HG02973 (cell line): ENCODE data around the gene RANBP1.

ENCODE experiments used
- ATAC-seq: cut with Tn5 transposase; IDR thresholded peaks from one replicate; pipeline ENCODE4 v1.9.1; 2021; ENCODE audit warnings: moderate library complexity; ENCODE audit not compliant: unreplicated experiment

Gene RANBP1

DNA sequence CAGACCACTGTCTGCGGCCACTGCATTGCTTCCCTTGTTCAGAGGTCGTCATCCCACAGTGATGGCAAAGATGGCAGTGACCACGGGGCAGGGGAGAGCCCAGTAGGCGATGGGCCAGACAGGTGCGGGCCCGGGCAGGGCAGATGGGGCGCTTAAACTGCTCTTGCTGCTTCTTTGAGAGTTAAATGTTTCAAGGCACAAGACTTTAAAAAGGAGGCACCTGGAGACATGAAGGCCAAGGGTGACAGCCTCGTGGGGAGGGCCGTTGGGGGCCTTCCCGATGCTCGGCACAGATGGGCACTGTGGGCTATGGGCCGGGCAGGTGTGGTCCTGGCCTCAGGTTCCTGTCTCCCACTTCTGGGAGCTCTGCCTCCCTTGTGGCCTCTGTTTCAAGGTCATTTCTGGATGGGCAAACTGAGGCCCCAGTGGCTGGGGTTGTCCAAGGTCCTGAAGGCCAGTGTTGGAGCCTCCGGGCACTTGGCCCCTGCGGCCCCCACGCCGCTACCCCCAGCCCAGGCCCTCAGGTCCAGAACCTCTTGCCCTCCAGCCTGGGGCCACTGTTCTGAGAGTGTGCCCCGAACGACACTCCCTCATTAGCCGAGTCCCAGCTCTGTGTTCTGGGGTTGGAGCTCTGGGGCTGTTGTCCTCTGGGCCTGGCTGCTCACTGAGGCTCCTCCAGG is 51.9 kb downstream of the RANBP1 start:
- no peak for ATAC-seq

DNA sequence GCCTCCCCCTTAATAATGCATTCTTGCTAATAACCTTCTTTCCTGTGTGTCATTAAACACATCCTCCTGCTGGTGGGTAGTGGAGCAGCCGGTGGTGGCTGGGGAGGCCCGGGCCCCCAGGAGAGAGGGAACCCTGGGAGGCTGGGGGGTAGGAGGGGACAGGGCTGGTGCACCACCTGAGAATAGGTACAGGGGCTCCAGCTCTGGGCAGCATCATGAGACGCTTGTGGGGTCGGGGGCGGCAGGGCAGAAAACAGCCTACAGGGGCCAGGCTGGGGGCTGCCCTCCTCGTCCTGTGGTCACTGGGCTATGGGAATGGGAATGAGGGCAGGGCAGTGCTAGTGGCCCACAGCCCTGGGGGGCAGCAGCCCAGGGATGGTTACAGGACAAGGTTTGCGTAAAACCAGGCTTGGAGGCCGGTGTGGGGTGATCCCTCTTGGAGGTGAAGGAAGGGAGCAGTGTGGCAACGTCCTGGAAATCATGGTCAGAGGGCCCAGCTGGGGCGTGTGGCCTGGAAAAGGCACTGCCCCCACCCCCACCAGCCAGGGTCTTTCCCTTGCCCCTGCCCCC is 53.4 kb downstream of the RANBP1 start:
- ATAC-seq: no peak

DNA sequence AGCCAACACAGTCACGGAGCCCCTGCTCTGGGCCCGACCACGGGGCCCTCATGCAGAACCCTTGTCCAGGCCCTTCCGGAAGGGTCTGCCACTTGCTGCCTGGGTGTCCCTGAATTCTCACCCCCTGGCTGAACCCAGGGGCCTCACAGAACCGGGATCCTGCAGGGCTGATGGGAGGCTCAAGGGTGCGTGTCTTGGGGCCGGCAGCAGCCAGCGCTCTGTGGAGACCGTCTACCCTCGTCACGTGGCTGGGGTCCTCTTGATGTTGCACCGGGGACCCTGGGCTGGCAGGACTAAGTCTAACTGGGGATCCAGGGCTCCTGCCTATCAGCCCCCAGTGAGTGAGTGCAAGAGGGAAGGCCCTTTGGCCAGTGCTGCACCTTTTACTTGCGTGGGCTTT is 54.3 kb downstream of the RANBP1 start:
- ATAC-seq: no peak

DNA sequence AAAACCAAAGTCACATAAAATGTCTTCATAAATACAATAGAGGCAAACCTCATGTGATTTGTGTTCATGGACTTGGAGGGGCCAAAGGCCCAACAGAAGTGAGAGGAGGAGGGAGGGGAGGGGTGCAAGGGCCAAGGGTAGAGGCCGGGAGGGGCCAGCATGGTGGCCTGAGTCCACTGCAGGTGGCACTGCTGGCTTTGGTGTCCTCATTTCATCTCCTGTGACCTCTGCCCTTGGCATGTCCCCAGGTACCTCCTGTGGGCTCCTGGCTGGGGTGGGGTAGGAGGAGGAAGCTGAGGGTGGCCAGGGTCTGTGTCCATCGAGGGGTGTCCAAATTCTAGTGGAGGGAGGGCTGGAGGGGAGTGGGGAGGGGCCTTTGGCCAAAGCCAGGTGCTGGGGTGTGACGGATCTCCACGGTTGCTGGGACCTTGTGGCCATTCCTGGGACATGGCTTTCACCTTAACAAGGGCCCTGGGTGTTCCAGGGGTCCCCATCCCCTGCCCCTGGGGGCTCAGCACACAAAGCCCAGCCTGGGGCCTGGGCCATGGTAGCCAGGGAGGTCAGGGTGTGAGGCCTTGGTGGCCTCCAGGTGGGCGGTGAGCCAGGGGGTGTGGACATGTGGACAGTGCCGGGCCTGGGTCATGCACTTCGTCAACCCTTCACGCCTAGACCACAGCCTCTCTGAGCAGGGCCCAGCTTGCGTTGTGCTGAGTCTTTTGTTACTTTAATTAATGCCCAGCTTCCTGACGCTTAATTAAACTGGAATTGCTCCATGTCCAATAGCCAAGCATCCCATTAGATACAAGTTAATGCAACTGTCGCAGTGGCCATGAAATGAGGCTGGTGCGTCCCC is 55.6 kb downstream of the RANBP1 start:
- ATAC-seq: no peak

DNA sequence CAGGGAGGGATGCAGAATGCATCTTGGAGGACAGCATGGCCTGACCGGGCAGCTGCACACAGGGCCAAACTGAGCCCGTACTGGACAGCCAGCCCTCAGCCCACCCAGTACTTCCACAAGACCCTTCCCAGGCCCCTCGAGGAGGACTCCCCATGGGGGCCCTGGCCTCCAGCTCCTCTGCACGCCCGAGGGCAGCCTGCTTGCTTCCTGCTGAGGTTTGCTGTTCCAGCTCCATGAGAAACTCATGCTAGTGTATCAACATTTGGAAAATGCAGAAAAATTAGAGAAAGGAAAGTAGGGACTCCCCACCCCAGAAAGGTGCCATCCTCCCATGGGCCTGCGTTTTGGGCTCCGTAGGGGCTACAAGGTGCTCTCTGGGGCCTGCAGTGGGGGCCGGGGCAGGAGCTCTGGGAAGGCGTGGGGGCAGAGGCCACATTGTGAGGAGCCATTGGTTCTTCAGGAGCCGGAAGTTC is 56.3 kb downstream of the RANBP1 start:
- no peak for ATAC-seq

DNA sequence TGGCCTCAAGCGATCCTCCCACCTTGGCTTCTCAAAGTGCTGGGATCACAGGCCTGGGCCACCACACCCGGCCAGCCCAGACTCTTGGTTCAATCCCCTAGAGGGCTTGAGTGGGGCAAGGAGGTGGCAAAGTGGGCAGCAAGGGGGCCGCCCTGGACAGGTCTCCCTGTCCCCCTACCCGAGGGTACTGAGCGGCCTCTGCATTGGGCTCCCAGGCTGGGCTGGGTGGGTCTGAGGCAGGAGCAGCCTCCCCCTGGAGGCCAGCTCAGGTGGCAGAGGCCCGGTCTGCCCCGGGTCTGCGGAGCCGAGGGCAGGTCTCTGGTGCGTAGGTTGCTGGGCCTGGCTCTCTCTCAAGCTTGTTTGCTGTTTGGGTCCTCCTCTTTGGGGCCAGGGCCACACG is 57.3 kb downstream of the RANBP1 start:
- no peak for ATAC-seq

DNA sequence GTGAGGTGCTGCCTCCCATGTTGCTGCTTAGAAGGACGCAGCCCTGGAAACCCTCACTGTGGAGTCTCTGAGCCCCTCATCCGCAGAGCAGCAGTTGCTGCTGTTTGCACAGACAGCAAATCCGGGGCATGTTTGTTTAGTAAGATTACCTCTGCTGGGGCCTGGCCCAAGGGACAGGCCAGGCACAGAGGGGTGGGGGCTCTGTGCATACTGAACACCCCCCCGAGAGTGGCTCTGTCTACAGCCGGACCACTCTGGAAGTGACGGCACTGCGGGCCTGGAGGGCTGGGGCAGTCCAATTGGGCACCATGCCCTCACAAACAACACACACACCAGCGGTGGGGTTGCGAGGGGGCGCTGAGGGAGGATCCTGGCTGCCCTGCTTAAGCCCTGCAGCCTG is 57.9 kb downstream of the RANBP1 start:
- ATAC-seq: no peak

DNA sequence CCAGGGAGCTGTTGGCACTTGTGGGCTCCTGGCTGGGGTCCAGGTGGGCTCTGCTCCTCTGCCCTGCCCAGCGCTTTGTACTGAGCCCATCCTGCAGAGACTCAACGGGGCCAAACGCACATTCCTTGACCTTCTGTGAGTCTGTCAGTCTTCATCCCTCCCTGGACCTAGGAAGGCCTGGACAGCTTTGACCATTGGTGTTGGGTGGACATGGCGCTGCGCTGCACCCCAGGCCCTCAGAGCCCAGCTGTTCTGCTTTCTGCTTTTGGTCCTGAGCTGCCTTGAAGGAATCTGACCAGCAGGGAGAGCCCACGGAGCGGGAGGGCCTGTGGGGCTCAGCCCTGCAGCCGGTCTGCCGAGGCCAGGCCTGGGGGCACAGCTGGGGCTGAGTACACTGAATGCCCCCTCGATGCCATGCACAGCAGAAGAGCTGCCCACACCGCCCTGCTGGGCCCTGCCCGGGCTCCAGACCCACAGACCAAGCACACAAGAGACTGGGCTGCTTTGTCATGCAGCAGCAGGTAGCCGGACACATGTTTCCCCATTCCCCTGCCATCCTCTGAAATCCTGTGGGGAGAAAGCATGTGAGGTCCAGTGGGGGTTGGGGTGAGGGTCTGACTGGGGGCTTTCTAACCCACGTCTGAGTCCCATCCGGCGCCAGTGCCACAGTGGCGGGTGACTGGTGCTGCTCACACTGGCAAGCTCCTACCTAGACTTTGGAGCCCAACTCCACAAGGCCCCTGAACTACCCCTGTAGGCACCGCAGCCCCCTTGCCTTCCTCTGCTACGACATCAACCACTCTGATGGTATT is 59.1 kb downstream of the RANBP1 start:
- no peak for ATAC-seq

DNA sequence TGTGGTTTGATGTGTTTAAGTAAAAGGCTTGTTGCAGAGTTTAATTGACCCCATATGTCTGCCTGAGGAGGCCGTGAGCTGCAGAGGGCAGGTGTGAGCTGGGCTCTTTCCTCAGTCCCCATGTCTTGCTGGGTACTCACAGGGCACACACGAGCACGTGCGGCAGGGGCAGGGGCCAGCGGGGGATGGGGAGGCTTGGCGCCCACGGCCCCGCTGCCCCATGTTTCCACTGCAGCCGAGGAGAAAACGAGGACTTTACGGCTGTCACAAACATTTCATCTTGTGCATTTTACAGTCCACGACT is 59.6 kb downstream of the RANBP1 start:
- ATAC-seq: no peak

DNA sequence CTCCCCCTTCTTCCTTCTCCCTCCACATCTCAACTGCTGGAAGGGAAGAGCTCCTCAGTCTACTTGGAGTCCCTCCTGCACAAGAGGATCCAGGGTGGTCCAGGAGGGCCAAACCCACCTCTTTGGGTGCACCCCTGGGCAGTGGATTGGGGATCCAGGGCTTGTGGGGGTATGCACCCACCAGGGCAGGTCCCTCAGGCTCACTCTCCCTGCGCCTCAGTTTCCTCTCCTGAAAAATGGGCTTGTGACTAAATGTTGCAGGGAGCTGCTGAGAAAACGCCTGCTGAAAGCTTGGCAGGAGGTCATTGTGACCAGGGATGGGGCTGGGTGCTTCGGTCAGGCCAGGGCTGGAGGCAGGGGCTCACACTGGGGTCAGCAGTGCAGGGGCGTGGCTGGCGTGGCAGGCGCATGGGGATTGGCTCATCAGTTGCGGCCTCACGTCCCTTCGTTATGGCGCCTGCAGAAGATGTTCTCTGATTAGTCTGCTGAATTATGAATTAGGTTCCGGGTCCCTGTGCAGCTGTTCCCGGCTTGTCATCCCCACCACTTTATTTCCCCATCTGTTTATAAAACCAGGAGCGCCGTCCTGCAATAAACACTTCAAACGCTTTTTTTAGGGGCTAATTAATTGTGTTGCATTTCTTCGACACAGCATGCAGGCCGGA is 60.6 kb downstream of the RANBP1 start:
- no peak for ATAC-seq
